ENCODE measurements around the gene AGPAT3.
A peak's percentile ranks its signal among the peaks of the same experiment; 100 is the strongest.

The AGPAT3 gene

DNA sequence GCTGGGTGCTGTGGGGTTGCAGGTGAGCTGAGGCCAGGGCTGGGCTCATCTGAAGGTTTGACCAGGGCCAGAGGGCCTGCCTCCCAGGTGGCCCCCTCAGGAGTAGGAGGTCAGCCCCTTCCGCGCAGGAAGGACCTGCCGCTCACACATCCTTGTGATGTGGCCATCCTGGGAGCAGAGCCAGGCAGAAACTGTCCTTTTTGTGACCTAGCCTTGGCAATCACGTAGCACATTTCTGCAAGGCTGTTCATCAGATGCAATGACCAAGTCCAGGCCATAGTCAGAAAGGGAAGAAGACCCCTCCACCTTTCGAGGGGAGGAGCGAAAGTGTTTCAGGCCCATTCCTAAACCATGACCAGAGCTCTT lies 91.6 kb downstream of the AGPAT3 start:
- DNase-seq (ENCODE audit: low read depth): no peak

DNA sequence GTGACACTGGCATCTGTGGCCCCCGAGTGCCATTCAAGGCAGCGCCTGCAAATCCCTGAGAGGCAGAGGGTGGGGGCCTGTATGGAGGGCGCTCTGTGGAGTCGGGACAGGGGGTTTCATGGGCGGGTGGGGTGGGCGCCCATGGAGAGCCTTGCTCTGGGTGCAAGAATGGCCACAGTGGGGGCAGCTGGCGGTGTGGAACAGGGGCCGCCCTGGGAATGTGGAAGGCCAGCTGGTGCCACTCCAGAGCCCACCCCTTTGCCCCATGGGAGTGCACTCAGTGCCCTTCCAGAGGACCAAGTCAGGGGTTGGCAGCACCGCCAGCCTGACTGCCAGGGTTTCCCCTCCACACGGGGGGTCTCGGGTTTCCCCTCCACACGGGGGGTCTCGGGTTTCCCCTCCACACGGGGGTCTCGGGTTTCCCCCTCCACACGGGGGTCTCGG lies 92.1 kb downstream of the AGPAT3 start:
- DNase-seq (ENCODE audit: low read depth): no peak

DNA sequence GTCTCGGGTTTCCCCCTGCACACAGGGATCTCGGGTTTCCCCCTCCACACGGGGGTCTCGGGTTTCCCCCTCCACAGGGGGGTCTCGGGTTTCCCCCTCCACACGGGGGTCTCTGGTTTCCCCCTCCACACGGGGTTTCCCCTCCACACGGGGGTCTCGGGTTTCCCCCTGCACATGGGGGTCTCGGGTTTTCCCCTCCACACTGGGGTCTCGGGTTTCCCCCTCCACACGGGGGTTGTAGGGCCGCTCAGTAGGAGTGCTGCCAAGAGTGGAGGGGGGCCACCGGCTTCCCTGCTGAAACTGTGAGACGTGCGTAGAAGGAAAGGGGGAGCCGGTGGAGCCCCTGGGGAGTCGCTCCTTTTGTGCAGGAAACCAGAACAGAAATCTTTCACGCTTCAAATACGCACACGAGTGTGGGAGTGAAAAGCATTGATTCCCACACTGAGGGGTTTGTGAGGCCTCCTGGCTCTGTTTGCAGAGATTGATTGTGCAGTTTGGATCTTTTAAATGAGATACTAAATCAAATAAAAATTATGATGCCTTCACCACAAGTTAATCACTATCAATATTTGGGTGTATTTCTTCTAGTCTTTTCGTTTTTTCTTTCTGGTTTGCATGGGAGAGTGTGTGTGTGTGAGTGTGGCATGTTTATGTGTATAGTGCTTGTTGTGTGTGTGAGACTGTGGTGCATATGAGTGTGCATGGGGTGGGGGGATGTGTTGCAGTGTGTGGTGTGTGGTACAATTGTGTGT lies 92.8 kb downstream of the AGPAT3 start:
- DNase-seq (ENCODE audit: low read depth): no peak

DNA sequence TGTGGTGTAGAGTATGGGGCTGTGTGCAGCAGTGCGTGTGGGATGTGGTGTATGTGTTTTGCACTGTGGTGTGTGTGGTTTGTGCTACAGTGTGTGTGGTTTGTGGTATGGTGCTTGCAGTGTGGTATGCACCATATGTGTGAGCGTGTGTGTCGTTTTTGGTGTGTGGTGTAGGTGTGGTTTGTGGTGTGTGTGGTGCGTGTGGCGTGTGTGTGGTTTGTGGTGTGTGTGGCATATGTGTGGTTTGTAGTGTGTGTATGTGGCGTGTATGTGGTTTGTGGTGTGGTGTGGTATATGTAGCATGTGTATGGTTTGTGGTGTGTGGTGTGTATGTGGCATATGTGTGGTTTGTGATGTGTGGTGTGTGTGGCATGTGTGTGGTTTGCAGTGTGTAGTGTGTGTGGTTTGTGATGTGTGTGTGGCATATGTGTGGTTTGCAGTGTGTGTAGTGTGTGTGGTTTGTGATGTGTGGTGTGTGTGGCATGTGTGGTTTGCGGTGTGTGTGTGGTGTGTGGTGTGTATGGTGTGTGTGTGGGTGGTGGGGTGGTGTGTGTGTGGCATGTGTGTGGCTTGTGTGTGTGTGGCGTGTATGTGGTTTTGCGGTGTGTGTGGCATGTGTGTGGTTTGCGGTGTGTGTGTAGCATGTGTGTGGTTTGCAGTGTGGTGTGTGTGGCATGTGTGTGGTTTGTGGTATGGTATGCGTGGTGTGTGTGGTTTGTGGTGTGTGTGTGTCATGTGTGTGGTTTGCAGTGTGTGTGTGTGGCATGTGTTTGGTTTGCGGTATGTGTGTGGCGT lies 93.5 kb downstream of the AGPAT3 start:
- no peak for DNase-seq (ENCODE audit: low read depth)

DNA sequence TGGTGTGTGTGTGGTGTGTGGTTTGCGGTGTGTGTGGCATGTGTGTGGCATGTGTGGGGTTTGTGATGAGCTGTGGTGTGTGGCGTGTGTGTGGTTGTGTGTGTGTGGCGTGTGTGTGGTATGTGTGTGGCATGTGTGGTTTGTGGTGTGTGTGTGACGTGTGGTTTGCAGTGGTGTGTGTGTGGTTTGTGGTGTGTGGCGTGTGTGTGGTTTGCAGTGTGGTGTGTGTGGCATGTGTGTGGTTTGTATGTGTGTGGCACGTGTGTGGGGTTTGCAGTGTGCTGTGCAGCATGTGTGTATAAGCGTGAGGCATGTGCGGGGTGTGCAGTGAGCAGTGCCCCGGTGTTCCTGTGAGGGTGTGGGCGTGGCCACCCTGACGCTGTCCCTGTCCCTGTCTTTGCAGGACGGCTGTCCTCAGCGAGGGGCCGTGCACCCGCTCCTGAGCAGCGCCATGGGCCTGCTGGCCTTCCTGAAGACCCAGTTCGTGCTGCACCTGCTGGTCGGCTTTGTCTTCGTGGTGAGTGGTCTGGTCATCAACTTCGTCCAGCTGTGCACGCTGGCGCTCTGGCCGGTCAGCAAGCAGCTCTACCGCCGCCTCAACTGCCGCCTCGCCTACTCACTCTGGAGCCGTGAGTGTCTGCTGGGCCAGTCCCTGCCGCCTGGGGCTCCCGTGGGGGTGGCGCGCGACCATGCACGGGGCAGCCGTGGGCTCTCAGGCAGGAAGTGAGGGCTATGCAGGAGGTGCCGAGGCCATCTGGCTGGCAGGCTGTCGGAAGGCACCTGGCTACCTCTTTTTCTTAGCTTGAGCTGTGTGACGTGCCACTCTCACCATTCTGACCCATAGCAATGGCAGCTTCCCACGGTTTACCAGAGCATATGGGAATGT lies 94.5 kb downstream of the AGPAT3 start:
- DNase-seq (ENCODE audit: low read depth): no peak

DNA sequence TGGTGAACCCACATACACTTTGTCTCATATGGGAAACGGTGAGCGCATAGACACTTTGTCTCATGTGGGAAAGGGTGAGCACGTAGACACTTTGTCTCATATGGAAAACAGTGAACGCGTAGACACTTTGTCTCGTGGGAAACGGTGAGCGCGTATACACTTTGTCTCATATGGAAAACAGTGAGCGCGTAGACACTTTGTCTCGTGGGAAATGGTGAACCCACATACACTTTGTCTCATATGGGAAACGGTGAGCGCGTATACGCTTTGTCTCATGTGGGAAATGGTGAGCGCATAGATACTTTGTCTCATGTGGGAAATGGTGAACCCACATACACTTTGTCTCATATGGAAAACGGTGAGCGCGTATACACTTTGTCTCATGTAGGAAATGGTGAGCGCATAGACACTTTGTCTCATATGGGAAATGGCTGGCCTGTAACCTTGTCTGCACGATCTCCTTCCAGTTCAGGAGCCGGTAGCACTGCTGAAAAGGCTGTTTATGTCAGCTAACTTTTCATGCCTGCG lies 96.4 kb downstream of the AGPAT3 start:
- DNase-seq (ENCODE audit: low read depth): no peak

DNA sequence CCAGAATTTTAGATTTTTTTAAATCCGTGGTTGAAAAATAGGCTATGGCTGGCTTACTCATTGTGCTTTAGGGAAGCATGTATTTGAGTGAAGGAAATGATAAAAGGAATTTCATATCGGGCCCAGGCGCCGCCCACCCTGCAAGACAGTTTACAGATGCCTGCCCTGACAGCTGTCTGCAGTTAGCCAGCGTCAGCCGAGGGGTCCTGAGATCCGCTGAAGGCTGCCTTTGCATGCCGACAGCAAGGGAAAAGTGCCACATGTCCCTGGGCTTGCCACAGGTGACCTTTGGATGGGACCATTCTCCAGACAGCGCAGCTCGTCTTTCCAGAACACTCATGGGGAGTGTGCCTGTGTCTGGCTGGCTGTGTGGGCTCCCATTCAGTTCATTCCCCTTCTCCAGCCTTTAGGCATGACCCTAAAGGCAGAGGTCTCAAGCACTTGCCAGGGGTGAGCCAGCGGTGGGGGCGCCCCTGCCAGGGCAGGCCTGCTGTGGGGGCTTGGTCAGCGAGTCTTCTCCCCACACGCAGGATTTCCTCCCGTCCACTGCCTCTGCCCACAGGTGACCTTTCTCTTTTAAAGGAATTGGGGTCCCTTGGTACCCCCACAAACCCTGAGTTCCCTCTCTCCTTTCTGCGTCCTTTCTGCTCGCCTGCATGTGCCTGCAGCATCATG lies 101.0 kb downstream of the AGPAT3 start:
- DNase-seq (ENCODE audit: low read depth): no peak

DNA sequence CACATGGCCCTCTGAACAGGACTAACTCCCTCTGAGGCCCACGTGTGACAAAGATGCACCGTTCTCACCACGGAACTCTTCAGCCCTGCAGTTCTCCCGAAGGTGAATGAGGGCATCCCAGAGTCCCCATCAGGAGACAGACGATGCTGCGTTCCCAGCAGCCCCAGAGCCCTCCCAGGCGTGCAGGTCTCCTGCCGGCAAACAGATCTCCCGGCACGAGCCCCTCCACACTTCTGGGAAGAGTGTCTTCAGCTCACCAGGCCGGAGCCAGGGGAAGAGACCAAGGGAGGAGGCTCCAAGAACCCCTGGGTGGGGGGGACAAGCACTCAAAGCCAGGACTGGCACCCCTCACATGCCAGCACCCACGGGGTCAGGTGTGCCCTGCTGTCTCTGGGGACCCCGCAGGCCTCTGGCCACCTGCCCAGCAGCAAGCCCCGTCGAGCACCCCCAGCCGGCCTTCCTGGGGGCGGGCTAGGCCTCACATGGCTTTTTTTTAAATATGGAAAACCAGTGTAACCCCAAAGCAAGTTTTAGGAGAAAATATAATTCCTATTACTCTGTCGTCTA lies 102.0 kb downstream of the AGPAT3 start:
- DNase-seq (ENCODE audit: low read depth): no peak

DNA sequence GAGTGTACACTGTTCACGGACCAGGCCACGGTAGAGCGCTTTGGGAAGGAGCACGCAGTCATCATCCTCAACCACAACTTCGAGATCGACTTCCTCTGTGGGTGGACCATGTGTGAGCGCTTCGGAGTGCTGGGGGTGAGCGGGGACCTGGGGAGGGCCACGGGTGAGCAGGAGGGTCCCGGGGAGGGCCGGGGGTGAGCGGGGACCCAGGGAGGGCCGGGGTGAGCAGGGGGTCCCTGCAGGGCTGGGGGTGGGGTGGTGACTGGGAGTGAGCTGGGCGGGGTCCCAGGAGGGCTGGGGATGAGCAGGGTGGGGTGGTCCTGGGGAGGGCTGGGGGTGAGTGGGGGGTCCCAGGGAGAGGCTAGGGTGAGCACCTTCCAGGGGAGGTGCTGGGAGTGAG lies 103.0 kb downstream of the AGPAT3 start:
- DNase-seq (ENCODE audit: low read depth): no peak

DNA sequence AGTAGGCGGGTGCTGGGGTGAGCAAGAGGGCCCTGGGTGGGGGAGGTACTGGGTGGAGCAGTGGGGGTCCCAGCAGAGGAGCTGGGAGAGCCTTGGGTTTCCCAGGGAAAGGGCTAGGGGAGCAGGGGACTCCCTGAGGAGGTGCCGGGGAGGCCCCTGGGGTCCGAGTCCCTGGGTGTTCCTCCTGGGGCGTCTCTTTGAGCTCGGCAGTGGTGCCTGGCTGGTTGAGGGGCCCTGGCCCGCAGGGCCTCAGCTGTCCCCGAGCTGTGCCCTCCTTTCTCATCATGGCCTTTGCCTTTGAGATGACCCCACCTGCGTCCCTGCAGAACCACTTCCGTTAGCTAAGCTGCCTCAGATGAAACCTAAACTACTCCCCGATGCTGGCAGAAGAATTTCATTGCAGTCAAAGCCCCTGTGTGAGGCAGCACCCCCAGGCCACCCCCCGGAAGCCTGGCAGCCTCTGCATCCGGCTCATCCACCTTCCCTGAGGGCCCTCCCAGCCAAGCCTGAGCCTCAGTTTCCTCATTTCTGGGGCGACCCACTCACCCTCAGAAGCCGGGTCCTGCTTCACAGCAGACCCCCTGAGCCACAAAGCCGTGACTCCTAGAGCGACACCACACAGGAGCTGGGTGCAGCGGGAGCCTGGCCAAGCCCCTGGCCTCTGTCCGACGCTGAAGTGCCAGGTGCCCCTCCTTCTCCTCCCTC lies 103.5 kb downstream of the AGPAT3 start:
- no peak for DNase-seq (ENCODE audit: low read depth)

DNA sequence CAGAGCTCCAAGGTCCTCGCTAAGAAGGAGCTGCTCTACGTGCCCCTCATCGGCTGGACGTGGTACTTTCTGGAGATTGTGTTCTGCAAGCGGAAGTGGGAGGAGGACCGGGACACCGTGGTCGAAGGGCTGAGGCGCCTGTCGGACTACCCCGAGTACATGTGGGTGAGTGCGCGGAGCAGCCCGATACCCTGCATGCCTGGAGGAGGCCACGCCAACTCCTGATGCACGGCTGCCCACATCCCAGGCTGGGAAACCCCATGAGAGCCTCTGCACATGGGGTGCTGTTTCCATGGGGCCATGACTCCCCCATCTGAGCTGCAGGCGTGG lies 104.1 kb downstream of the AGPAT3 start:
- DNase-seq (ENCODE audit: low read depth): no peak

DNA sequence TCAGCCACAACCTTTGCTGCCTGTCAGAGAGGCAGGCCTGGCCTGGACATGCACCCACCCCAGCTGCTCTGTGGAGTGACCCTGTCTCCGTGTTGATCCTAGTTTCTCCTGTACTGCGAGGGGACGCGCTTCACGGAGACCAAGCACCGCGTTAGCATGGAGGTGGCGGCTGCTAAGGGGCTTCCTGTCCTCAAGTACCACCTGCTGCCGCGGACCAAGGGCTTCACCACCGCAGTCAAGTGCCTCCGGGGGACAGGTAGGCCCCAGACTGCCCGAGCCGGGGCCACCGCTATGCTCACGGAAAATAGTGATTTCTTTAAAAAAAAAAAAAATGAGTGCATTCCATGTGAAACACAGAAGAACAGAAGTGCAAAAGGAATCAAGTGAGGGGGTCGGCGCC lies 105.5 kb downstream of the AGPAT3 start:
- DNase-seq (ENCODE audit: low read depth): no peak

DNA sequence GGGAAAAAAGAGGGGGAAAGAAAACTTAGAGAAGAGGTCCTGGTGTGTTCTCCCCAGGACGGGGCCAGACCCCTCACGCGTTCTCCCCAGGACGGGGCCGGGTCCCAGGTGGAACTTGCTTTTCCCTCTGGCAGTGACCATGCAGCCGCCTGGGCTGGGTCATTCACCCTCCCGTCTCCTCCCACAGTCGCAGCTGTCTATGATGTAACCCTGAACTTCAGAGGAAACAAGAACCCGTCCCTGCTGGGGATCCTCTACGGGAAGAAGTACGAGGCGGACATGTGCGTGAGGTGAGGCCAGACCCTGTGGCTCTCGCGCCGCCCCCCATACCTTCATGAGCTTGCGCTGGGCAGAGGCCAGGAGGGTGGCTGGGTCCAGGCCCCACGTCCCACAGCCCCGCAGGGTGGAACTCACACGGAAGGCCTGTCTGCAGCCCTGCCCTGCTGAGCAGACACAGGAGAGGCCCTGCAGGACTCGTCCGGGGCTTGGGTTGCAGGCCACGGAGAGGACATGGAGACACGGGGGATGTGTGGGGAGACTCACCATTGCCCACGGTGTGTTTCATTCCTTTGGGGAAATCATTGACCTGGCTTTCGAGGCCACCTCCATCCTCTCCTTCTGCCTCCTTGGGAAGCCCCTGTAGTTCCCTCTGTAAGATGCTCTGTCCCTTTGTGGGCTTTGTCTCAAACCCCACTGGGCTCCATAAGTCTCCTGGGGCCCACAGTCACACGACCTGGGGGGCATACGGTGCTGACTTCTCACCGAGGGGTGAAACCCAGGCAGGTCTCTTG lies 106.4 kb downstream of the AGPAT3 start:
- no peak for DNase-seq (ENCODE audit: low read depth)

DNA sequence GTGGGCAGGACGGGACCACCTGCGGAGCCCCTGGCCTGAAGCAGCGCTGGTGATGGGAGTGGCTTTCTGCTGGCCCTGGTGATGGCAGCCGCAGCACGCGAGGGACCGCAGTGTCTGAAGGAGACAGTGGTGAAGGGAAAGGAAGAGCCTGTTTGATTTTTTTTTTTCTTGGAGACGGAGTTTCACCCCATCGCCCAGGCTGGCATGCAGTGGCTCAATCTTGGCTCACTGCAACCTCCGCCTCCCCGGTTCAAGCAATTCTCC lies 106.9 kb downstream of the AGPAT3 start:
- DNase-seq (ENCODE audit: low read depth): no peak

DNA sequence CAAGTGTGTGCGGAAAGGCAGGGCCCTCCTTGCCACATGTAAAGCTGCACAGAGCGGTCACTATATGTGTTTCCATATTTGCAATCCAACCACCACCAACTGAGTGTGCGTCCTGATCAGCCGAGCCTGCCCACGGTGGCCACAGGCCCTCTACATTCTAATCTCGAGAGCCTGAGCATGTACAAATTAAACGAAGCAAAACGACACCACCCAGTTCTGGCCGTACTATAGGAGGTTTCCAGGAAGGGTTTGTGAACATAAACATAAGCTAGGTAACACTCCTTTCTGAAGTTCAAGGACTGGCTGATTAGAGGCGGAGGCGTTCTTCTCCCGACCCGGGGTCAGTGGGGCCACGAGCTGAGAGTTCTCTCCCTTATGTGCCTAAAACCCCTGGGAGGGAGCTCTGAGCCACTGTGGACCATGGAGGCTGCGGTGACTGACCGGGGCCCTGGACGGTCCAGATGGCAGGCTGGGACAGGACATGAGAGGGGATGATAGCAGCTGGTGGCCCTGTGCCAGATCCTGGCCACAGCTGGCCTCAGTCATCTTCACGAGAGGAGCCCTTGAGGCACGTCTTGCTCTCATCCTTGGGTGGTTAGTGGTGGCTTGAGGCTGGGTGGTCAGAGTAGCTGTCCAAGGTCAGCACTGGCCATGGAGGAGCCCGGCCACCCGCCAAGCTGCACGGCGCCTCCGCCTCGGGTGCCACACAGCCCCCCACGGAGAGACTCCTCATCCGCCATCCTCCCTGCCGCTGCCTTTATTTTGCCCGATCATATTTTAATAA lies 108.0 kb downstream of the AGPAT3 start:
- DNase-seq (ENCODE audit: low read depth): no peak

DNA sequence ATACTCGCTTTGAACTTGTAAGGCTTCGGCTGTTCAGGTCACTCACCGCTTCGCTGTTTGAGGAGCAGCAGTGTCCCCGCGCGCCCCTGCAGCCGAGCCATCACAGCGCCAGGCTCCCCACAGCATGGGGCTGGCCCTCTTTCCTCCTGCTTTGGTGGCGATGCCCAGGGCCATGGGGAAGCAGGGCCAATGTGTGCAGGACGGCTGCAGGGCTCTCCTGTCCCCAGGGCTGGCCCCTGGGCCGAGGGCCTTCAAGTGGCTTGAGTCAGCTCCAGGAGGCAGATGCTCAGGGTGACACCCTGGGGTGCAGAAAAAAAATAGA lies 108.6 kb downstream of the AGPAT3 start:
- DNase-seq (ENCODE audit: low read depth): no peak

DNA sequence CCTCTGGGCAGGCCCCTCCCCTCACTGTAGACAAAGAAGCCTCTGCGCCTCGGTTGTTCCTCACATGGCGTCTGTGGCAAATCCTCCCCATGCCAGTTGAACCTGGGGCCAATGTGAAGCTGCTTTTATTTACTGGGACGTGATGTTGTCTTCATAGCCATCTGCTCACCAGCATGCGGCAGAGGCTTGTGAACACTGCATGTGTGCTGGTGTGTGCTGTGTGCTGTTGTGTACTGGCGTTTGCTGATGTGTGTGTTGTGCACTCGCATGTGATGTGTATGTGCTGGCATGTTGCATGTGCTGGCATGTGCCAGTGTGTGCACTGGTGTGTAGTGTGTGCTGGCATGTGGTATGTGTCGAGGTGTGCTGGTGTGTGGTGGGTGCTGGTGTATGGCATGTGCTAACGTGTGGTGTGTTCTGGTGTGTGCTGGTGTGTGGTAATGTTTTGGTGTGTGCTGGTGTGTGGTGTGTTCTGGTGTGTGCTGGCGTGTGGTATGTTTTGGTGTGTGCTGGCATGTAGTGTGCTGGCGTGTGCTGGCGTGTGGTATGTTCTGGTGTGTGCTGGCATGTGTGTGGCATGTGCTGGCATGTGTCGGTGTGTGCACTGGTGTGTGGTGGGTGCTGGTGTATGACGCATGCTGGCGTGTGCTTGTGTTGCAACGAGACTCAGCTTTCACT lies 109.9 kb downstream of the AGPAT3 start:
- no peak for DNase-seq (ENCODE audit: low read depth)

DNA sequence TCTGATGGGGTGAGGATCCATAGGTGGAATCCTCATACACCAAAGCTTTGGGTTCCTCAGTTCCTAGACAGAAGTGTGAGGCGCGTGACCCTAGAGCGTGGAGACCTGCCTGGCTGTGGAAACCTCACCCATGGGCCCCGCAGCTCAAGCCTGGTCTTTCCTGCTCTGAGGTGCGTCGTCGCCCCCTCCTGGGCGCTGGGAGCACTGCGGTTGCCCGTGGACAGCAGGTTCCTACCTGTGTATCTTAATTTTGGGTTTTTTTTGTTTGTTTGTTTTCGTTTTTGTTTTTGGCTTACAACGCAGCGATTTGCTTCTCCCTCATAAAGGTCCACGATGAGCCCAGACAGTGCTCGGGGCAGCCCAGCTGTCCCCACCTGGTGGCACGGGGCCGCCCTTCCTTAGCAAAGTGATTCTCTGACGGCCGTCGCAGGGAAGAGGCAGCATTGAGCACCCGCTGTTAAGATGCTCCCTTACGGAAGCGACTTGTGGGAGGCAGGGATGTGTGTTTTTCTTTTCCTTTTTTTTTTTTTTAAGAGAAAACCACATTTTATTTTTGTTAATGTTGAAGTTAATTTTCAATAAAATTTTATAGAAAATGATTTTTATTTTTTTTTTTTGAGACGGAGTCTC lies 110.6 kb downstream of the AGPAT3 start:
- peak; percentile 77 for DNase-seq (ENCODE audit: low read depth)

DNA sequence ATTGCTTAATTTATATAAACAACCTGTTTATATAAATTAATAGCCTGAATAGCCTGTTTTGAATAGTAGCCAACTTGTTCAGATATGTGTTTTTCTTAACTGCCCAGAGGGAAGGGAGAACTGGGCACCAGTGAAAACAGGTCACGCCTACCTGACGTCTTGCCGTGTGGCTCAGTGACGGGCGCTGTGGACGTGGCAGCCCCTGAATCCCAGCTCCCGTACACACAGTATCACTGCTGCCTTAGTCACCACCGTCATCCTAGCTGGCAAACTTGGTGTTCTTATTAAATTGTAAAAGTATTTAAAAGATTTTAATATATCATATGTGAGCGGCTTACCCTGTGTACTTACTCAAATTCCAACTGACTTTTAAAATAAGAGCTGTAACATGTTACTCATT lies 111.6 kb downstream of the AGPAT3 start:
- no peak for DNase-seq (ENCODE audit: low read depth)
